H1 (cell line): ENCODE measurements around the gene ADPRHL1. TPM values are rescaled to one million over a fixed set of nuclear protein-coding genes. Genes with fewer than 3 reads are reported as not detected.

ENCODE experiments used
- CTCF ChIA-PET: fragments of 300-600 bp; sonication (Branson Sonifier 250); formaldehyde crosslinking; loops from one replicate; lab custom pipeline; 2021; ENCODE audit not compliant: partially characterized antibody; lab: Charles Lee
- POLR2A ChIA-PET: fragments of 300-600 bp; sonication (Branson Sonifier 250); formaldehyde crosslinking; loops from one replicate; lab custom pipeline; 2021; ENCODE audit warnings: inconsistent platforms; ENCODE audit not compliant: partially characterized antibody; lab: Charles Lee
- DNase-seq, 2 experiments: peaks; one replicate each; pipeline versions ENCODE4 v3.0.0 to v3.0.0-alpha.2; 2010 to 2022; ENCODE audit warnings: low spot score in 2 of 2, low read depth in 1 of 2, mixed read lengths in 1 of 2
- FAIRE-seq: peaks from 2 replicates; lab custom pipeline; 2011; peaks lifted over from hg19 to GRCh38; lab: Jason Lieb, UNC
- H2AFZ ChIP-seq: 2 replicates; pipeline ENCODE4 v1.8.1; 2012; ENCODE audit warnings: low read length, inconsistent platforms
- H2AK5ac ChIP-seq: 2 replicates; pipeline ENCODE4 v1.6.1; 2013; ENCODE audit warnings: low read depth, low read length
- H2BK120ac ChIP-seq: replicated peaks from 2 replicates; pipeline ENCODE3; 2013; ENCODE audit warnings: low read depth, low read length, inconsistent platforms
- H2BK12ac ChIP-seq: 2 replicates; pipeline ENCODE4 v1.6.1; 2013; ENCODE audit warnings: low read depth, low read length
- H2BK15ac ChIP-seq: 2 replicates; pipeline ENCODE4 v1.6.1; 2013; ENCODE audit warnings: low read length
- H2BK20ac ChIP-seq: 2 replicates; pipeline ENCODE4 v1.6.1; 2013; ENCODE audit warnings: low read length
- H2BK5ac ChIP-seq: 2 replicates; pipeline ENCODE4 v1.6.1; 2013; ENCODE audit warnings: low read depth, low read length
- H3K14ac ChIP-seq: 2 replicates; pipeline ENCODE4 v1.6.1; 2013; ENCODE audit warnings: inconsistent platforms; ENCODE audit not compliant: insufficient read length
- H3K18ac ChIP-seq: 2 replicates; pipeline ENCODE4 v1.6.1; 2013; ENCODE audit warnings: low read length; ENCODE audit errors: extremely low read depth
- H3K23ac ChIP-seq: 2 replicates; pipeline ENCODE4 v1.6.1; 2013; ENCODE audit warnings: inconsistent platforms; ENCODE audit not compliant: insufficient read length
- H3K23me2 ChIP-seq: 2 replicates; pipeline ENCODE4 v1.6.1; 2013; ENCODE audit warnings: low read depth, low read length
- H3K27ac ChIP-seq: 2 replicates; pipeline ENCODE4 v1.6.1; 2011; ENCODE audit warnings: low read depth, low read length, inconsistent platforms
- H3K27me3 ChIP-seq, 4 experiments: replicated peaks in 1 of 4; 1 replicate in 1 of 4; 2 replicates in 3 of 4; pipeline versions ENCODE4 v1.6.1 to v1.8.1; 2011 to 2013; ENCODE audit warnings: low read length in 3 of 4, mild to moderate bottlenecking in 3 of 4, inconsistent platforms in 2 of 4, mixed read lengths in 2 of 4, moderate library complexity in 1 of 4; ENCODE audit not compliant: control insufficient read depth in 3 of 4, insufficient read depth in 3 of 4; ENCODE audit errors: extremely low read depth in 1 of 4
- H3K36me3 ChIP-seq, 4 experiments: 2 replicates each; pipeline versions ENCODE4 v1.6.1 to v1.8.1; 2011 to 2013; ENCODE audit warnings: mild to moderate bottlenecking in 4 of 4, low read length in 3 of 4, moderate library complexity in 2 of 4, control low read depth in 1 of 4, inconsistent platforms in 1 of 4; ENCODE audit not compliant: insufficient read depth in 4 of 4, control insufficient read depth in 2 of 4
- H3K4ac ChIP-seq: replicated peaks from 2 replicates; pipeline ENCODE3; 2013; ENCODE audit warnings: low read length, low read depth, mixed read lengths, inconsistent platforms; ENCODE audit not compliant: insufficient read length
- H3K4me1 ChIP-seq, 4 experiments: replicated peaks in 1 of 4; 1 replicate in 1 of 4; 2 replicates in 3 of 4; pipeline versions ENCODE4 v1.6.1 to v1.8.1; 2011 to 2013; ENCODE audit warnings: low read length in 3 of 4, inconsistent platforms in 2 of 4, mixed read lengths in 1 of 4; ENCODE audit not compliant: insufficient read depth in 4 of 4, control insufficient read depth in 3 of 4
- H3K4me2 ChIP-seq, 2 experiments: 2 replicates each; pipeline versions ENCODE4 v1.6.1 to v1.8.1; 2011 to 2013; ENCODE audit warnings: low read depth in 2 of 2, low read length in 2 of 2, control low read depth in 1 of 2, inconsistent platforms in 1 of 2, mild to moderate bottlenecking in 1 of 2; ENCODE audit not compliant: insufficient read depth in 1 of 2
- H3K4me3 ChIP-seq, 4 experiments: fragments of 200-600, 300-600 bp in 1 of 4; sonication (generic), shearing (Covaris generic), sonication (Bioruptor Twin) in 1 of 4; 2 replicates each; pipeline versions ENCODE4 v1.5.1 to v1.8.1; 2011 to 2016; ENCODE audit warnings: low read length in 4 of 4, low read depth in 3 of 4, control low read depth in 2 of 4, inconsistent platforms in 2 of 4, mild to moderate bottlenecking in 2 of 4, mixed read lengths in 1 of 4, moderate library complexity in 1 of 4; ENCODE audit not compliant: insufficient read depth in 2 of 4; ENCODE audit errors: extremely low read depth in 1 of 4
- H3K56ac ChIP-seq: replicated peaks from 2 replicates; pipeline ENCODE3; 2013; ENCODE audit warnings: low read depth, mild to moderate bottlenecking, mixed read lengths, low read length, inconsistent platforms; ENCODE audit not compliant: insufficient read length
- H3K79me1 ChIP-seq: 2 replicates; pipeline ENCODE4 v1.6.1; 2013; ENCODE audit warnings: low read depth, low read length, control low read depth
- H3K79me2 ChIP-seq, 2 experiments: 2 replicates each; pipeline versions ENCODE4 v1.6.1 to v1.8.1; 2012 to 2013; ENCODE audit warnings: low read length in 2 of 2, mild to moderate bottlenecking in 2 of 2, inconsistent platforms in 1 of 2; ENCODE audit not compliant: insufficient read depth in 2 of 2, control insufficient read depth in 1 of 2
- H3K9ac ChIP-seq, 4 experiments: replicated peaks in 1 of 4; 1 replicate in 1 of 4; 2 replicates in 3 of 4; pipeline versions ENCODE4 v1.6.1 to v1.8.1; 2011 to 2013; ENCODE audit warnings: low read depth in 3 of 4, low read length in 3 of 4, control low read depth in 2 of 4, mild to moderate bottlenecking in 2 of 4, moderate library complexity in 2 of 4, inconsistent platforms in 1 of 4; ENCODE audit errors: extremely low read depth in 1 of 4
- H3K9me3 ChIP-seq, 2 experiments: 2 replicates each; pipeline versions ENCODE4 v1.6.1 to v1.8.1; 2012 to 2013; ENCODE audit warnings: mild to moderate bottlenecking in 2 of 2, moderate library complexity in 2 of 2, control low read depth in 1 of 2, inconsistent platforms in 1 of 2, low read depth in 1 of 2, low read length in 1 of 2, mixed read lengths in 1 of 2; ENCODE audit not compliant: insufficient read depth in 2 of 2
- H4K20me1 ChIP-seq, 2 experiments: replicated peaks in 1 of 2; 2 replicates each; pipeline versions ENCODE3 to v1.8.1; 2011 to 2013; ENCODE audit warnings: inconsistent platforms in 2 of 2, low read length in 2 of 2, mild to moderate bottlenecking in 1 of 2; ENCODE audit not compliant: insufficient read depth in 2 of 2, control insufficient read depth in 1 of 2
- H4K5ac ChIP-seq: 2 replicates; pipeline ENCODE4 v1.6.1; 2013; ENCODE audit warnings: low read length, low read depth, mixed read lengths, inconsistent platforms; ENCODE audit not compliant: insufficient read length
- H4K8ac ChIP-seq: 2 replicates; pipeline ENCODE4 v1.8.0; 2013; ENCODE audit warnings: mild to moderate bottlenecking, moderate library complexity, low read length, inconsistent platforms; ENCODE audit not compliant: insufficient read depth; ENCODE audit errors: extremely low read depth
- H4K91ac ChIP-seq: replicated peaks from 2 replicates; pipeline ENCODE3; 2013; ENCODE audit warnings: low read length, mixed read lengths, inconsistent platforms; ENCODE audit not compliant: insufficient read length
- BCL11A ChIP-seq, 2 experiments: IDR thresholded peaks; one replicate each; pipeline ENCODE4 v1.6.1; 2011; ENCODE audit warnings: low read depth in 2 of 2, low read length in 2 of 2, mild to moderate bottlenecking in 2 of 2
- CBX5 ChIP-seq: fragments of 300-800, 300-1000 bp; sonication (generic); IDR thresholded peaks from 2 replicates; pipeline ENCODE4 v1.7.1; 2016; ENCODE audit warnings: antibody characterized with exemption, low read length, low read depth
- HDAC6 ChIP-seq: IDR thresholded peaks from one replicate; pipeline ENCODE4 v1.7.1; 2012; ENCODE audit warnings: low read depth, mild to moderate bottlenecking, inconsistent platforms, low read length, moderate library complexity
- KDM5A ChIP-seq: fragments of 200-600 bp; IDR thresholded peaks from 2 replicates; pipeline ENCODE4 v1.7.1; 2012; ENCODE audit warnings: mild to moderate bottlenecking, low read length, inconsistent platforms, mixed read lengths
- NRF1 ChIP-seq: IDR thresholded peaks from 2 replicates; pipeline ENCODE4 v1.6.1; 2011; ENCODE audit warnings: mild to moderate bottlenecking, low read depth, low read length, improper control_type of control experiment
- RFX5 ChIP-seq: IDR thresholded peaks from 2 replicates; pipeline ENCODE4 v1.6.1; 2011; ENCODE audit warnings: low read depth, low read length, improper control_type of control experiment, borderline replicate concordance
- WGBS, 2 experiments: shearing (Covaris generic) in 1 of 2; methylation state at CpG; one replicate each; pipeline versions ENCODE4 v1.1.6 to v1.1.7; 2013 to 2015; ENCODE audit warnings: low lambda C conversion rate in 2 of 2, mixed read lengths in 2 of 2, inconsistent platforms in 1 of 2, low coverage in 1 of 2, missing lambda C conversion rate in 1 of 2; ENCODE audit not compliant: insufficient replicate concordance in 2 of 2, insufficient coverage in 1 of 2, insufficient read length in 1 of 2; ENCODE audit errors: extremely low coverage in 1 of 2, missing lambda C conversion rate in 1 of 2; 5-methylcytosine and 5-hydroxymethylcytosine counted together
- polyA plus RNA-seq, 7 experiments: library from polyadenylated mRNA; depleted of rRNA in 3 of 7; stranded (reverse) in 5 of 7; unstranded in 2 of 7; fragments of >200 nt in 5 of 7; fragments of 200-250 nt in 2 of 7; gene quantifications; 1 replicate in 5 of 7; 2 replicates in 1 of 7; 4 replicates in 1 of 7; pipeline versions ENCODE4 v1.2.1 to v1.2.3, GENCODE V29; 2011 to 2013; ENCODE audit warnings: missing spikeins in 2 of 7, mixed read lengths in 2 of 7
- total RNA-seq: library from RNA; stranded (reverse); fragmentation: NEBNext Ultra II Directional; extraction: Animal tissue kit (Norgen Biotek cat#: 25700); gene quantifications from 2 replicates; pipeline ENCODE4 v1.2.1, GENCODE V29; 2021

ADPRHL1 gene
- total and polyA plus RNA-seq, 2 of the 8 experiments (the other 6 are each of a cell fraction or from before 2014, with no cell fraction given): 0.74 to 1.7 TPM

- Histone ChIP-seq H2BK15ac (no peak overlapping the region), H2AK5ac (no peak overlapping the region), H3K9ac (no peak overlapping the region), H2BK20ac (no peak overlapping the region), H3K4me2 (no peak overlapping the region), H3K27me3 (no peaks in the 10 kb centered on the region), H4K91ac (no peak overlapping the region)
- WGBS, 2 experiments: 94% methylated on average over 28 of the region's 28 CpGs; no CpG with 5 or more reads in 1 of the 2 experiments
- CTCF ChIA-PET: interaction anchor here (1.1 kb wide), 1 partner anchor 8 kb away, joined by 3 read pairs; no protein-coding TSS in a partner anchor
- no peak for DNase-seq
- TF ChIP-seq RFX5 (no peak), KDM5A (no peak), HDAC6 (no peak), NRF1 (no peak), CBX5 (no peak), BCL11A (IDR thresholded peaks at IDR 0.05; ENCODE audit: low read depth in 2 of 2, low read length in 2 of 2) (no peak)
- TF ChIP-seq, all 59 proteins: peak for 0
- no peak overlapping the region for H3K4ac ChIP-seq
- no peak for FAIRE-seq
- no peaks in the 10 kb centered on the region for H3K79me1 ChIP-seq
- no peak overlapping the region for H2BK12ac ChIP-seq
- H2AFZ ChIP-seq: no peak overlapping the region
- H4K5ac ChIP-seq: no peak overlapping the region
- H3K56ac ChIP-seq: no peak overlapping the region
- H3K14ac ChIP-seq: no peak overlapping the region
- no peak overlapping the region for H3K23ac ChIP-seq
- no peaks in the 10 kb centered on the region for H3K23me2 ChIP-seq
- POLR2A ChIA-PET: no interaction called here
- no peak overlapping the region; the same call in 1 of the 2 replicates for H2BK5ac ChIP-seq
- no peaks in the 10 kb centered on the region for H3K79me2 ChIP-seq
- no peaks in the 10 kb centered on the region for H3K36me3 ChIP-seq
- H2BK120ac ChIP-seq: no peak overlapping the region
- H3K27ac ChIP-seq: no peak overlapping the region
- H3K9me3 ChIP-seq: no peaks in the 10 kb centered on the region; a peak in 1 of 4 replicates
- no peaks in the 10 kb centered on the region for H4K20me1 ChIP-seq
- H3K18ac ChIP-seq: no peak overlapping the region
- no peak overlapping the region for H3K4me3 ChIP-seq
- no peaks in the 10 kb centered on the region; a peak in 1 of 7 replicates for H3K4me1 ChIP-seq
- no peak overlapping the region; the same call in 1 of the 2 replicates for H4K8ac ChIP-seq
These were observed 46.8 kb downstream of the ADPRHL1 start for GRCh38 chr13:113406321-113407102.
